GM20000 (cell line): Measurements from ENCODE around the gene SCAPER.

Source experiments
- DNase-seq: peaks from one replicate; pipeline ENCODE4 v3.0.0; 2012; ENCODE audit warnings: low spot score
- CTCF ChIP-seq: IDR thresholded peaks from 2 replicates; pipeline ENCODE4 v1.5.1; 2012; ENCODE audit warnings: mild to moderate bottlenecking, control low read depth; ENCODE audit errors: extremely low read depth, missing control alignments

SCAPER gene

GRCh38 chr15:76342382-76343201, 562.5 kb downstream of the SCAPER start:
- DNase-seq = peak; percentile 47
- TF ChIP-seq CTCF = no peak

- no peak for TF ChIP-seq CTCF
These were observed 563.1 kb downstream of the SCAPER start for GRCh38 chr15:76342058-76342381.

GRCh38 chr15:76341366-76342057, 563.6 kb downstream of the SCAPER start:
- DNase-seq = peak; percentile 42
- no peak for TF ChIP-seq CTCF

More at GRCh38 chr15:76342058-76342381, 563.1 kb downstream of the SCAPER start:
- no peak for DNase-seq

- peak; percentile 79 for DNase-seq
- no peak for TF ChIP-seq CTCF
These were observed 564.3 kb downstream of the SCAPER start for GRCh38 chr15:76340803-76341365.

- no peak for TF ChIP-seq CTCF
- DNase-seq = peak; percentile 65
These were observed 564.8 kb downstream of the SCAPER start for GRCh38 chr15:76340198-76340802.

- TF ChIP-seq CTCF = no peak
- peak; percentile 69 for DNase-seq
These were observed 565.6 kb downstream of the SCAPER start for GRCh38 chr15:76339305-76340197.
